WTC11 (cell line): ENCODE data around the gene GLA. TPM values are rescaled to one million over a fixed set of nuclear protein-coding genes. Genes with fewer than 3 reads are reported as not detected.
A peak's percentile ranks its signal among the peaks of the same experiment; 100 is the strongest.

Experiments used
- ATAC-seq: fragments of 200-7000 bp; cut with Tn5 transposase; 2 replicates; pipeline ENCODE4 v1.10.0; 2021; ENCODE audit warnings: mild to moderate bottlenecking, moderate library complexity
- CTCF ChIA-PET: fragments of 300-600 bp; sonication (Branson Sonifier 250); formaldehyde crosslinking; loops from one replicate; lab custom pipeline; 2021; ENCODE audit warnings: antibody characterized with exemption; lab: Charles Lee
- POLR2A ChIA-PET: fragments of 350-600 bp; sonication (Branson Sonifier 250); formaldehyde crosslinking; loops from one replicate; lab custom pipeline; 2021; ENCODE audit warnings: antibody characterized with exemption; lab: Charles Lee
- DNase-seq: peaks from one replicate; pipeline ENCODE4 v3.0.0; 2021; ENCODE audit warnings: low spot score
- H3K27ac Mint-ChIP-seq: 2 replicates; pipeline ENCODE4 v1.8.0; 2021; ENCODE audit warnings: mixed read lengths
- H3K27me3 Mint-ChIP-seq: 2 replicates; pipeline ENCODE4 v1.8.0; 2021; ENCODE audit warnings: low read depth, mild to moderate bottlenecking, moderate library complexity, mixed read lengths
- H3K36me3 Mint-ChIP-seq: 2 replicates; pipeline ENCODE4 v1.8.0; 2021; ENCODE audit warnings: mixed read lengths
- H3K4me1 Mint-ChIP-seq: 2 replicates; pipeline ENCODE4 v1.8.0; 2022; ENCODE audit warnings: mixed read lengths
- H3K4me3 Mint-ChIP-seq: 2 replicates; pipeline ENCODE4 v1.8.0; 2021; ENCODE audit warnings: mild to moderate bottlenecking, moderate library complexity, mixed read lengths
- H3K9me3 Mint-ChIP-seq: 2 replicates; pipeline ENCODE4 v1.8.0; 2021; ENCODE audit warnings: mixed read lengths
- CBFB ChIP-seq: sonication (generic); formaldehyde crosslinking; IDR thresholded peaks from 2 replicates; pipeline ENCODE4 v1.8.1; 2022; ENCODE audit warnings: mild to moderate bottlenecking, low read depth, missing genetic modification reagents
- CREM ChIP-seq: sonication (generic); formaldehyde crosslinking; IDR thresholded peaks from 2 replicates; pipeline ENCODE4 v1.8.1; 2022; ENCODE audit warnings: mild to moderate bottlenecking, missing genetic modification reagents, moderate library complexity
- ERG ChIP-seq: fragments of 250-450 bp; sonication (Bioruptor Pico); IDR thresholded peaks from 2 replicates; pipeline ENCODE4 v1.8.0; 2021; ENCODE audit warnings: mild to moderate bottlenecking
- ETV6 ChIP-seq: sonication (generic); formaldehyde crosslinking; IDR thresholded peaks from 2 replicates; pipeline ENCODE4 v1.8.1; 2022; ENCODE audit warnings: mild to moderate bottlenecking, missing genetic modification reagents
- GABPB1 ChIP-seq: sonication (generic); formaldehyde crosslinking; IDR thresholded peaks from 2 replicates; pipeline ENCODE4 v1.8.1; 2023; ENCODE audit warnings: mild to moderate bottlenecking, missing genetic modification reagents
- HMGA2 ChIP-seq: fragments of 250-450 bp; sonication (Bioruptor Pico); IDR thresholded peaks from 2 replicates; pipeline ENCODE4 v1.4.0; 2021; ENCODE audit warnings: mild to moderate bottlenecking, moderate library complexity
- JAZF1 ChIP-seq: fragments of 250-450 bp; sonication (Bioruptor Pico); IDR thresholded peaks from 2 replicates; pipeline ENCODE4 v1.9.0; 2021; ENCODE audit warnings: moderate library complexity, mild to moderate bottlenecking, inconsistent platforms
- JUN ChIP-seq: sonication (generic); formaldehyde crosslinking; IDR thresholded peaks from 2 replicates; pipeline ENCODE4 v1.8.0; 2023; ENCODE audit warnings: mild to moderate bottlenecking, missing genetic modification reagents
- KAT7 ChIP-seq: sonication (generic); formaldehyde crosslinking; IDR thresholded peaks from 2 replicates; pipeline ENCODE4 v1.8.1; 2023; ENCODE audit warnings: missing genetic modification reagents, mild to moderate bottlenecking, borderline replicate concordance
- MXD4 ChIP-seq: fragments of 250-450 bp; sonication (Bioruptor Pico); IDR thresholded peaks from 2 replicates; pipeline ENCODE4 v1.8.0; 2021; ENCODE audit warnings: mild to moderate bottlenecking, moderate library complexity, borderline replicate concordance
- NR1H2 ChIP-seq: sonication (generic); formaldehyde crosslinking; IDR thresholded peaks from 2 replicates; pipeline ENCODE4 v1.9.0; 2021; ENCODE audit warnings: mild to moderate bottlenecking, moderate library complexity, missing genetic modification reagents
- NR3C1 ChIP-seq: sonication (generic); formaldehyde crosslinking; conservative IDR thresholded peaks from 2 replicates; pipeline ENCODE4 v1.8.1; 2023; ENCODE audit warnings: low read depth, mild to moderate bottlenecking, missing genetic modification reagents
- PRDM15 ChIP-seq: sonication (generic); formaldehyde crosslinking; IDR thresholded peaks from 2 replicates; pipeline ENCODE4 v1.8.0; 2022; ENCODE audit warnings: missing genetic modification reagents
- SMAD4 ChIP-seq: sonication (generic); formaldehyde crosslinking; IDR thresholded peaks from 2 replicates; pipeline ENCODE4 v1.8.0; 2022; ENCODE audit warnings: mild to moderate bottlenecking, missing genetic modification reagents
- TEAD1 ChIP-seq: sonication (generic); formaldehyde crosslinking; IDR thresholded peaks from 2 replicates; pipeline ENCODE4 v1.8.0; 2022; ENCODE audit warnings: mild to moderate bottlenecking, missing genetic modification reagents
- ZBTB21 ChIP-seq: sonication (generic); formaldehyde crosslinking; IDR thresholded peaks from 2 replicates; pipeline ENCODE4 v1.8.1; 2023; ENCODE audit warnings: mild to moderate bottlenecking, missing genetic modification reagents, borderline replicate concordance
- ZNF263 ChIP-seq: sonication (generic); formaldehyde crosslinking; IDR thresholded peaks from 2 replicates; pipeline ENCODE4 v1.8.1; 2022; ENCODE audit warnings: low read depth, mild to moderate bottlenecking, moderate library complexity, missing genetic modification reagents
- total RNA-seq: library from RNA; stranded (reverse); gene quantifications from 3 replicates; pipeline ENCODE4 v1.2.3, GENCODE V29; 2021
- TF ChIP-seq, protein P1 (sequence below): sonication (generic); formaldehyde crosslinking; IDR thresholded peaks from 2 replicates; pipeline ENCODE4 v1.8.1; 2023; ENCODE audit warnings: mild to moderate bottlenecking, missing genetic modification reagents, moderate library complexity
- TF ChIP-seq, protein P2 (sequence below): fragments of 250-450 bp; sonication (Bioruptor Pico); IDR thresholded peaks from 2 replicates; pipeline ENCODE4 v1.9.0; 2021; ENCODE audit warnings: mild to moderate bottlenecking, borderline replicate concordance
- TF ChIP-seq, protein P3 (sequence below): sonication (generic); formaldehyde crosslinking; IDR thresholded peaks from 2 replicates; pipeline ENCODE4 v1.8.1; 2022; ENCODE audit warnings: low read depth, mild to moderate bottlenecking, moderate library complexity, missing genetic modification reagents, borderline replicate concordance
- TF ChIP-seq, protein P4 (sequence below): sonication (generic); formaldehyde crosslinking; IDR thresholded peaks from 2 replicates; pipeline ENCODE4 v1.8.0; 2022; ENCODE audit warnings: mild to moderate bottlenecking, missing genetic modification reagents
- TF ChIP-seq, protein P5 (sequence below): sonication (generic); formaldehyde crosslinking; IDR thresholded peaks from 2 replicates; pipeline ENCODE4 v1.8.1; 2023; ENCODE audit warnings: mild to moderate bottlenecking, missing genetic modification reagents

The GLA gene
- total RNA-seq, 1 experiment from 2014 or later: 44.9 TPM

GRCh38 chrX:101409043-101409442, 1.3 kb upstream of the GLA start:
- TF ChIP-seq HMGA2: no peak
- TF ChIP-seq ZNF263 (CRISPR knock-in tag): no peak
- TF ChIP-seq, protein P1, sequence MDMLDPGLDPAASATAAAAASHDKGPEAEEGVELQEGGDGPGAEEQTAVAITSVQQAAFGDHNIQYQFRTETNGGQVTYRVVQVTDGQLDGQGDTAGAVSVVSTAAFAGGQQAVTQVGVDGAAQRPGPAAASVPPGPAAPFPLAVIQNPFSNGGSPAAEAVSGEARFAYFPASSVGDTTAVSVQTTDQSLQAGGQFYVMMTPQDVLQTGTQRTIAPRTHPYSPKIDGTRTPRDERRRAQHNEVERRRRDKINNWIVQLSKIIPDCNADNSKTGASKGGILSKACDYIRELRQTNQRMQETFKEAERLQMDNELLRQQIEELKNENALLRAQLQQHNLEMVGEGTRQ: no peak
- TF ChIP-seq SMAD4 (CRISPR knock-in tag): no peak
- no peak for TF ChIP-seq PRDM15 (CRISPR knock-in tag)
- no peak for TF ChIP-seq NR1H2 (CRISPR knock-in tag)
- no peak for TF ChIP-seq ETV6
- no peak for TF ChIP-seq ERG (CRISPR knock-in tag)
- TF ChIP-seq CBFB (CRISPR knock-in tag): no peak
- no peak for TF ChIP-seq GABPB1 (CRISPR knock-in tag)
- ChIA-PET POLR2A (no interaction called here), CTCF (no interaction called here)
- peak overlapping the region; percentile 49; the same call in 1 of the 2 replicates for H3K27ac Mint-ChIP-seq
- DNase-seq: no peak
- H3K4me1 Mint-ChIP-seq: peaks cover 14% of the 10 kb centered on the region
- peak overlapping the region; percentile 99 for H3K4me3 Mint-ChIP-seq
- ATAC-seq: no peak
- H3K27me3 Mint-ChIP-seq: no peaks in the 10 kb centered on the region
- no peaks in the 10 kb centered on the region for H3K9me3 Mint-ChIP-seq
- H3K36me3 Mint-ChIP-seq: peaks cover 22% of the 10 kb centered on the region

DNA sequence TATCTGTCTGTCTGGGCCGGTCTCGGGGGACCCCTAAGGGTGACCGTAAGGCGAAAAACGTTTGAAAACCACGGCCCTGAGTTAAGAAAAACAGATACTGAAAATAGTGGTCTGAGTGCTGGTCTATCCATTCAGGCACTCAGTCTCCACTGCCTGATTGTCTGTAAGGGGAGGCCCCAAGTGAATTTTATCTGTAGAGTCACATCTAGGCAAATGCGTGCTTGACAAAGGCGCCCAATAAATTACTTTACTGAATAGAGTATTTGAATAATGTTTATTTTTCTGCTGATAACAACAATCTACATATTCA, 762 bp upstream of the GLA start:
- no peak for DNase-seq
- H3K4me3 Mint-ChIP-seq: peak overlapping the region; percentile 99
- POLR2A ChIA-PET: no interaction called here
- ATAC-seq: no peak
- no peaks in the 10 kb centered on the region for H3K27me3 Mint-ChIP-seq
- H3K4me1 Mint-ChIP-seq: peaks cover 14% of the 10 kb centered on the region
- CTCF ChIA-PET: no interaction called here
- H3K27ac Mint-ChIP-seq: peak overlapping the region; percentile 99
- no peaks in the 10 kb centered on the region for H3K9me3 Mint-ChIP-seq
- H3K36me3 Mint-ChIP-seq: peaks cover 27% of the 10 kb centered on the region
- TF ChIP-seq, protein P2, sequence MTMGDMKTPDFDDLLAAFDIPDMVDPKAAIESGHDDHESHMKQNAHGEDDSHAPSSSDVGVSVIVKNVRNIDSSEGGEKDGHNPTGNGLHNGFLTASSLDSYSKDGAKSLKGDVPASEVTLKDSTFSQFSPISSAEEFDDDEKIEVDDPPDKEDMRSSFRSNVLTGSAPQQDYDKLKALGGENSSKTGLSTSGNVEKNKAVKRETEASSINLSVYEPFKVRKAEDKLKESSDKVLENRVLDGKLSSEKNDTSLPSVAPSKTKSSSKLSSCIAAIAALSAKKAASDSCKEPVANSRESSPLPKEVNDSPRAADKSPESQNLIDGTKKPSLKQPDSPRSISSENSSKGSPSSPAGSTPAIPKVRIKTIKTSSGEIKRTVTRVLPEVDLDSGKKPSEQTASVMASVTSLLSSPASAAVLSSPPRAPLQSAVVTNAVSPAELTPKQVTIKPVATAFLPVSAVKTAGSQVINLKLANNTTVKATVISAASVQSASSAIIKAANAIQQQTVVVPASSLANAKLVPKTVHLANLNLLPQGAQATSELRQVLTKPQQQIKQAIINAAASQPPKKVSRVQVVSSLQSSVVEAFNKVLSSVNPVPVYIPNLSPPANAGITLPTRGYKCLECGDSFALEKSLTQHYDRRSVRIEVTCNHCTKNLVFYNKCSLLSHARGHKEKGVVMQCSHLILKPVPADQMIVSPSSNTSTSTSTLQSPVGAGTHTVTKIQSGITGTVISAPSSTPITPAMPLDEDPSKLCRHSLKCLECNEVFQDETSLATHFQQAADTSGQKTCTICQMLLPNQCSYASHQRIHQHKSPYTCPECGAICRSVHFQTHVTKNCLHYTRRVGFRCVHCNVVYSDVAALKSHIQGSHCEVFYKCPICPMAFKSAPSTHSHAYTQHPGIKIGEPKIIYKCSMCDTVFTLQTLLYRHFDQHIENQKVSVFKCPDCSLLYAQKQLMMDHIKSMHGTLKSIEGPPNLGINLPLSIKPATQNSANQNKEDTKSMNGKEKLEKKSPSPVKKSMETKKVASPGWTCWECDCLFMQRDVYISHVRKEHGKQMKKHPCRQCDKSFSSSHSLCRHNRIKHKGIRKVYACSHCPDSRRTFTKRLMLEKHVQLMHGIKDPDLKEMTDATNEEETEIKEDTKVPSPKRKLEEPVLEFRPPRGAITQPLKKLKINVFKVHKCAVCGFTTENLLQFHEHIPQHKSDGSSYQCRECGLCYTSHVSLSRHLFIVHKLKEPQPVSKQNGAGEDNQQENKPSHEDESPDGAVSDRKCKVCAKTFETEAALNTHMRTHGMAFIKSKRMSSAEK (CRISPR knock-in tag): no peak
- TF ChIP-seq, protein P3, sequence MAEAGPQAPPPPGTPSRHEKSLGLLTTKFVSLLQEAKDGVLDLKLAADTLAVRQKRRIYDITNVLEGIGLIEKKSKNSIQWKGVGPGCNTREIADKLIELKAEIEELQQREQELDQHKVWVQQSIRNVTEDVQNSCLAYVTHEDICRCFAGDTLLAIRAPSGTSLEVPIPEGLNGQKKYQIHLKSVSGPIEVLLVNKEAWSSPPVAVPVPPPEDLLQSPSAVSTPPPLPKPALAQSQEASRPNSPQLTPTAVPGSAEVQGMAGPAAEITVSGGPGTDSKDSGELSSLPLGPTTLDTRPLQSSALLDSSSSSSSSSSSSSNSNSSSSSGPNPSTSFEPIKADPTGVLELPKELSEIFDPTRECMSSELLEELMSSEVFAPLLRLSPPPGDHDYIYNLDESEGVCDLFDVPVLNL (CRISPR knock-in tag): no peak
- TF ChIP-seq JUN (CRISPR knock-in tag) (no peak), SMAD4 (CRISPR knock-in tag) (no peak), NR3C1 (CRISPR knock-in tag) (no peak), CREM (no peak), ZBTB21 (CRISPR knock-in tag) (no peak), KAT7 (CRISPR knock-in tag) (no peak), JAZF1 (CRISPR knock-in tag) (no peak), TEAD1 (no peak), MXD4 (CRISPR knock-in tag) (no peak)
- TF ChIP-seq, protein P4, sequence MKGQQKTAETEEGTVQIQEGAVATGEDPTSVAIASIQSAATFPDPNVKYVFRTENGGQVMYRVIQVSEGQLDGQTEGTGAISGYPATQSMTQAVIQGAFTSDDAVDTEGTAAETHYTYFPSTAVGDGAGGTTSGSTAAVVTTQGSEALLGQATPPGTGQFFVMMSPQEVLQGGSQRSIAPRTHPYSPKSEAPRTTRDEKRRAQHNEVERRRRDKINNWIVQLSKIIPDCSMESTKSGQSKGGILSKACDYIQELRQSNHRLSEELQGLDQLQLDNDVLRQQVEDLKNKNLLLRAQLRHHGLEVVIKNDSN: no peak
- TF ChIP-seq, protein P5, sequence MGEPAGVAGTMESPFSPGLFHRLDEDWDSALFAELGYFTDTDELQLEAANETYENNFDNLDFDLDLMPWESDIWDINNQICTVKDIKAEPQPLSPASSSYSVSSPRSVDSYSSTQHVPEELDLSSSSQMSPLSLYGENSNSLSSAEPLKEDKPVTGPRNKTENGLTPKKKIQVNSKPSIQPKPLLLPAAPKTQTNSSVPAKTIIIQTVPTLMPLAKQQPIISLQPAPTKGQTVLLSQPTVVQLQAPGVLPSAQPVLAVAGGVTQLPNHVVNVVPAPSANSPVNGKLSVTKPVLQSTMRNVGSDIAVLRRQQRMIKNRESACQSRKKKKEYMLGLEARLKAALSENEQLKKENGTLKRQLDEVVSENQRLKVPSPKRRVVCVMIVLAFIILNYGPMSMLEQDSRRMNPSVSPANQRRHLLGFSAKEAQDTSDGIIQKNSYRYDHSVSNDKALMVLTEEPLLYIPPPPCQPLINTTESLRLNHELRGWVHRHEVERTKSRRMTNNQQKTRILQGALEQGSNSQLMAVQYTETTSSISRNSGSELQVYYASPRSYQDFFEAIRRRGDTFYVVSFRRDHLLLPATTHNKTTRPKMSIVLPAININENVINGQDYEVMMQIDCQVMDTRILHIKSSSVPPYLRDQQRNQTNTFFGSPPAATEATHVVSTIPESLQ (CRISPR knock-in tag): no peak
